Measurements from ENCODE around the gene TNC. TPM values are rescaled to one million over a fixed set of nuclear protein-coding genes. Genes with fewer than 3 reads are reported as not detected.

Gene TNC
- total and polyA plus RNA-seq, 2 of the 4 experiments (the other 2 are of a cell fraction), result 192 to 253 TPM

DNA sequence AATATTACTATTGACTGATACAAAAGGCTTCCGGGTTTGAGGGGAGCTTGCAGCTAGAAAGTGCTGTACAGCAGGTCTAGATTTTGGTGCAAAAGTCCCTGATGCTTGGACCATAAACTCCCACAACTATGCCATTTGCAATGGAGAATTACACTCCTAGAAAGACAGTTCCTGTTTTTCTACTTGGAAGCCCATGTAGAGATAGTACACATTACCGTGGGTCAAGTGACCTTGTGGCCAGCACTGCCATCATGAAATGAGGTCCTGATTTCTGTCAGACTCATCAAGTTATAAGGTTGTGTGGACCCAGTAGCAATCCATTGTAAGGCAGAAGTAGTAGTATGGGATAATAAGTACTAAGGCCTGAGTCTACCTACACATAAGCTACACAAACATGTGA, 144.7 kb downstream of the TNC start:
- dilution Hi-C loops (cut with HindIII; ENCODE audit: low sequenced_read_pairs, unreplicated experiment), result no loop called here

More for the DNA sequence above, 144.7 kb downstream of the TNC start:
- no peaks in the 10 kb centered on the region for H3K36me3 ChIP-seq (ENCODE audit: control insufficient read depth, insufficient read depth, low read length)
- H3K4me1 ChIP-seq (ENCODE audit: control insufficient read depth, insufficient read depth, low read length), result no peaks in the 10 kb centered on the region
- H2BK20ac ChIP-seq (ENCODE audit: low read depth, low read length), result no peak overlapping the region
- POLR2A ChIA-PET (ENCODE audit: unreplicated experiment), result no interaction called here
- no peaks in the 10 kb centered on the region for H4K20me1 ChIP-seq (ENCODE audit: insufficient read depth, low read length)
- H2AK5ac ChIP-seq (ENCODE audit: low read depth, low read length), result no peak overlapping the region
- H4K5ac ChIP-seq (ENCODE audit: low read depth, low read length), result no peak overlapping the region
- CTCF ChIA-PET, result no interaction called here
- no peak for ATAC-seq (ENCODE audit: low read depth)
- no peak overlapping the region for H3K23ac ChIP-seq (ENCODE audit: low read depth, low read length)
- H3K4ac ChIP-seq (ENCODE audit: low read depth, low read length), result no peak overlapping the region
- no CpG with 5 or more reads among the region's 2 CpGs for WGBS, 2 experiments (ENCODE audit: extremely low coverage in 2 of 2, insufficient read length in 1 of 2)
- H3K18ac ChIP-seq (ENCODE audit: low read depth, low read length), result no peak overlapping the region
- H4K91ac ChIP-seq (ENCODE audit: insufficient read depth, low read depth, low read length), result no peak overlapping the region
- no peak for TF ChIP-seq FOS (IDR thresholded peaks at IDR 0.05; ENCODE audit: low read depth, low read length)
- TF ChIP-seq RCOR1 (IDR thresholded peaks at IDR 0.05; ENCODE audit: insufficient replicate concordance, low read length), result no peak
- no peak for TF ChIP-seq CEBPB (IDR thresholded peaks at IDR 0.05; ENCODE audit: low read depth, low read length)
- H3K79me1 ChIP-seq (ENCODE audit: low read depth in 1 of 2, low read length in 2 of 2), result no peaks in the 10 kb centered on the region
- no peaks in the 10 kb centered on the region for H3K9me1 ChIP-seq (ENCODE audit: insufficient read depth, low read length)
- no peak overlapping the region for H2BK120ac ChIP-seq (ENCODE audit: low read depth, low read length)
- H3K9me3 ChIP-seq (ENCODE audit: control insufficient read depth, insufficient read depth, low read length), result no peaks in the 10 kb centered on the region
- H2BK5ac ChIP-seq (ENCODE audit: low read depth, low read length, poor library complexity, severe bottlenecking), result no peak overlapping the region
- H3K27me3 ChIP-seq (ENCODE audit: control insufficient read depth, insufficient read depth, low read length), result peaks cover 12% of the 10 kb centered on the region
- intact Hi-C loops (cut with micrococcal nuclease), result no loop called here
- H2AFZ ChIP-seq (replicated peaks; ENCODE audit: low read length, poor library complexity), result no peak overlapping the region
- in situ Hi-C loops (cut with MboI; ENCODE audit: low sequenced_read_pairs), result no loop called here
- H3K27ac ChIP-seq (ENCODE audit: insufficient read depth, low read length), result no peak overlapping the region
- no peak overlapping the region for H3K4me2 ChIP-seq (ENCODE audit: low read depth, low read length)
- no peak overlapping the region for H3K9ac ChIP-seq (ENCODE audit: low read depth, low read length)
- DNase-seq, result no peak
- H2BK15ac ChIP-seq (ENCODE audit: low read depth, low read length), result no peak overlapping the region
- no peak overlapping the region for H3K56ac ChIP-seq (ENCODE audit: extremely low read depth, insufficient read depth, low read length)
- H2AK9ac ChIP-seq (replicated peaks; ENCODE audit: low read depth, low read length, poor library complexity), result no peak overlapping the region
- H3K4me3 ChIP-seq (ENCODE audit: insufficient read depth, low read depth, low read length), result no peak overlapping the region
- no peak overlapping the region for H3K14ac ChIP-seq (replicated peaks; ENCODE audit: low read depth, low read length)
- H4K8ac ChIP-seq (ENCODE audit: low read depth in 2 of 2, low read length in 2 of 2), result no peak overlapping the region
- BruUV-seq (replicated peaks), result no TSS peak

Measured in IMR-90 (cell line).